Body of pancreas (tissue), 4 donors: ENCODE measurements around the gene NTRK2.

Experiments
- CTCF ChIP-seq, 7 experiments: fragments of 450-650 bp in 4 of 7; fragments of 200-600 bp in 3 of 7; sonication (generic) in 3 of 7; IDR thresholded peaks; one replicate each; pipeline ENCODE4 v1.5.1; 2016 to 2019; ENCODE audit warnings: antibody characterized with exemption in 7 of 7
- POLR2A ChIP-seq, 3 donors: fragments of 450-650 bp; IDR thresholded peaks; one replicate each; pipeline ENCODE4 v1.6.1; 2016; ENCODE audit warnings: antibody characterized with exemption in 3 of 3, mild to moderate bottlenecking in 2 of 3

- TF ChIP-seq CTCF (IDR thresholded peaks at IDR 0.05) (no peak), POLR2A (IDR thresholded peaks at IDR 0.05) (no peak)
Observed at GRCh38 chr9:85025638-85026037, 356.1 kb downstream of the NTRK2 start.
